GOT3 (cell line): ENCODE results near the gene C16orf96.

ENCODE experiments used
- DNase-seq: peaks from one replicate; lab custom pipeline; 2025; ENCODE audit warnings: mixed read lengths; lab: John Stamatoyannopoulos, UW

The C16orf96 gene

DNA sequence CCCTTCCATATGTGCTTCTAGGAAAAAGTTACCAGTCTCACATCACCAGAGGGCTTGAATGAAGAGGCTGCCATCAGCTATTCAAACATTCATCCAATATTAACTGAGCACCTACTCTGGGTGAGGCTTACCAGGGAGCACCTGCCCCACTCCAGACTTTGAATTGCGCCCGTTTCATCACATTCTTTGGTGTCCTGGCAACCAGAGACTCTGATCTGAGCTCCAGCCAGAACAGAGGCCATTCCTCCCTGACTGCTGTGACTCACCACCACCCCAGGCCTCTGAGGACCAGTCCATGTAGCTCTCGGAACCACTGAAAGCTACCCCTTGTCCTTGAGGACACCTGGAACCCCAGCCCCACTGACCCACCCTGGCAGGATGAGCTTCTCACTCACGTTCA lies at the start of gene C16orf96:
TSS of gene C16orf96 (plus strand) at position 229 of the 400 bp plus-strand sequence. CDS start at position 379, 150 bp downstream.
- no peak for DNase-seq

DNA sequence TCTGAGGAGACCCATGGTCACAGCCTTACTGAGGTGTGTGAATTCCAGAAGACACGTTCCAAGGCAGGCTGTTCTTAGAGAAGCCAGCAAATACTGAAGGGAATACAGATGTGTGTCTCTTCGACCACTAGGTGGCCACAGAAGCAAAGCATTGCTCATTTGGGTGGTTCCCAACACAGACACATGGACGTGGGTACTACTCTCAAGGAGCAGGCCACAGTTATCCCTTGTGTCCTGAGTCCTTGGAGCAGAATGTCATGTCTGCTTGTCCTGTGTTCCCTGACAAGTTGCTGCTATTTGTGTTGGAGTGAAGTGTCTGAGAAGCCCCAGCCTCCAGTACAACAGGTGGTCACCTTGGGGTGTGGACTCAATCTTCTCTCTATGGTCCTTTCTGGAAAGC lies 49.7 kb upstream of the C16orf96 start:
- no peak for DNase-seq

- no peak for DNase-seq
Observed at GRCh38 chr16:4507588-4508345, 48.4 kb upstream of the C16orf96 start.

DNA sequence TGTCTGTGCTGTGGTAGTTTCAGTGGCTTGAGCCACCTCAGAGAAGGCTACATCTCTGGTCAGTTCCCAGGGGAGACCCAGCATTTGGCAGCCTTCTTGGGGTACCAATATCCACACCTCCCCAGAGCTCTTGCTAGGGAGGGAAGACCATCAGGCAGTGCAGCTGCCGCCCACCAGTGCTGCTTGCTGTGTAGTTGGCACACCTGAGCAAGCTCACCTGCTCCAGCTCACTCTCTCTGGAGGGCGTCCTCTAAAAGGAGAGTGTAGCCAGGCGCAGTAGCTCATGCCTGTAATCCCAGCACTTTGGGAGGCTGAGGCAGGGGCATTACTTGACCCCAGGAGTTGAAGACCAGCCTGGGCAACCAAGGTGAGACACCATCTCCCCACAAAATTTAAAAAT lies 47.3 kb upstream of the C16orf96 start:
- no peak for DNase-seq

DNA sequence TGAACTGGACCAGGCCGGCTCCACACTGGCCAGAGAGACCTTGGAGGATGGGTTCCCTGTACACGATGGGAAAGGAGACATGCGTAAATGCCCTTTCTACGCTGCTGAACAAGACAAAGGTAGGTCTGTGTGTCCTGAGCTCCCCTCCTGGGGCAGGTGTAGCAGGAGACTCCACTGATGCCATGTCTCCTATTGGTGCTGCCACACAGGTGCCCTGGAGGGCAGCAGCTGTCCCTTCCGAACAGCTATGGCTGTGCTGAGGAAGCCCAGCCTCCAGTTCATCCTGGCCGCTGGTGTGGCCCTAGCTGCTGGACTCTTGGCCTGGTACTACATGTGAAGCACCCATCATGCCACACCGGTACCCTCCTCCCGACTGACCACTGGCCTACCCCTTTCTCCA lies 46.7 kb upstream of the C16orf96 start:
- no peak for DNase-seq

- no peak for DNase-seq
Observed at GRCh38 chr16:4510131-4510530, 46.0 kb upstream of the C16orf96 start.

DNA sequence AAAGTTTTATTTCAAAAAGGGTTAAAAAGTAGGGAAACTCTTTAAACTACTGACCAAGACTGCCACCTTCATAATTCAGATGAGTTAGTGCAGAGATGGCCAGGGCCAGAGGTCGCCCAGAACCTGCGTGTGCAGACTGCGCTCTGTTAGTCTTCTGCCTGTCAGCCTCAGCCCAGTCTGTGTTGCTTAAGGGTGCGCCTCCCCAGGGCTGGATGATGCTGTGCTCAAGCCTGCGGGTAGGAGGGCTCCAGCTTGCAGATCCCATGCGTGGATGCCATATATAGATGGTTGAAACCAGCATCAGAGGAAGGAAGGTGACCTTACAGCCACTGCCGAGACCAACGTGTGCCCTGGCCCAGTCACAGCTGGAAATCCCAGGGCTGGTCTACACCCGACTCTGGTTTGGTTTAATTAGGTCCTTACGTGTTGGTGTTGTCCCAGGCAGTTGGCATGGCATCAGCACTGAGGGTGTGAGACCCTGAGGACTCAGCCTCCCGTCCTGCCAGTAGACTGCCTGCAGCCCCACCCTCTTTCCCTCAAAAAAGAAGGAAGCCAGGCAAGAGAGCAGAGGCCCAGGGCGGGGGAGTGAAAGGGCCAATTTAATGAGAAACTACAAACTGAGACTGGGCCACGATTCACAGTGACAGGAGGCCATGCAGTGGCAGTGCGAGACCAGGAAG lies 45.3 kb upstream of the C16orf96 start:
- DNase-seq = no peak

GRCh38 chr16:4511441-4512082 lies 44.6 kb upstream of the C16orf96 start:
- no peak for DNase-seq

GRCh38 chr16:4512473-4512872 lies 43.7 kb upstream of the C16orf96 start:
- no peak for DNase-seq

DNA sequence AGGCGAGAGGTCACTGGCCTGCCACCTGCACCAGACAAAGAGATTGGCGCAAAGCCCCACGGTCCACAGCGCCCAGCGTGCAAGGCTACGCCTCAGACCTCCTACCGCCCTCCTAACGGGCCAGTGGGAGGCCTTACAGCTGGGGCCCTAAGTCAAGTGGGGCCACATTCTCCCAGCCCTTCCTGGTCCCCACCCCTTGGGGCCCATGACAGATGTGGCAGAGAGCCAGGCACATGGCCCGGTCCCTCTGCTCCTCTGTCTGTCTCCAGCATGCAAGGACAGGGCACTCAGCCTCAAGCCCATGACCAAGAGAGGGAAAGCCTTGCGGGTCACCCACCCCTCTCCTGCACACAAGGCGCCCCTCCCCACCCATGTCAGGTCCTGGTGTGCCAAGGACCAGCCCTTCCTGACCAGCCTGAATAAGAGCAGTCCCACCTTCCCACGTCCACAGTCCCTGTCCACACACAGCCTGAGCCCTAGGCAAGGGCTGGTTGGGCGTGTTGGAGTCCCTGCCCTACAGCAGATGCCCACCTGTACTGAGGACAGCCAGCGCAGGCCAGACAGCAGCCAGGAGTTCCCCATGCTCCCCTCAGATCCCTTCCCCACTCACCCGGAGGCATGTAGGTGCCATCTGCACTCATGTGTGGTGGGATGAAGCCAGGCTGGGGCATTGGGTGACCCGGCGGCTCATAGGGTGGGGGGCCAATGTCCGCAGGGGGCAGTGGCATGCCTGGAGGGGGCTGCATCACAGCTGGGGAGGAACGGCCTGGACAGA lies 42.9 kb upstream of the C16orf96 start:
- no peak for DNase-seq

DNA sequence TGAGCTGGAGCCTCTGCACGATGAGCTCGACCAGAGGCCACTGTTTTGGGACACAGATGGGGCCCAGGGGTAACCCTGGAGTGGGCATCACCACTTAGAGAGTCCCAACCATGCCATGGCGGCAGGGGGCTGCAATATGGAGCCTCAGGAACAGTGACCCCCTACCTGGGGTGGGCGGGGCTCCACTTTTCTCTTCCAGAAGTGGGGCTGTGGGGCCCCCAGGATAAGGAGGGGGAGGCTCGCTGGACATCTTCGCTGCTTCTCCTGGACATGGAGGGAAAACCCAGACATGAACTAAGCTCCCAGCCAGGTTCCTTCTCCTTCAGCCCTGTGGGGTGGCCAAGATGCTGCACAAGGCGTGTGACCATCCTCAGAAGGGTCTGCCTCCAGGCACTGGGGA lies 42.3 kb upstream of the C16orf96 start:
- DNase-seq = no peak

- no peak for DNase-seq
Observed at GRCh38 chr16:4514606-4515005, 41.5 kb upstream of the C16orf96 start.

GRCh38 chr16:4515611-4516233 lies 40.4 kb upstream of the C16orf96 start:
- no peak for DNase-seq

- no peak for DNase-seq
Observed at GRCh38 chr16:4517812-4518680, 38.1 kb upstream of the C16orf96 start.

GRCh38 chr16:4519274-4520058 lies 36.7 kb upstream of the C16orf96 start:
- DNase-seq = no peak

- no peak for DNase-seq
Observed at GRCh38 chr16:4520913-4521312, 35.2 kb upstream of the C16orf96 start.

- DNase-seq = no peak
Observed at GRCh38 chr16:4522051-4522581, 34.0 kb upstream of the C16orf96 start.

- no peak for DNase-seq
Observed at GRCh38 chr16:4523686-4524085, 32.5 kb upstream of the C16orf96 start.

DNA sequence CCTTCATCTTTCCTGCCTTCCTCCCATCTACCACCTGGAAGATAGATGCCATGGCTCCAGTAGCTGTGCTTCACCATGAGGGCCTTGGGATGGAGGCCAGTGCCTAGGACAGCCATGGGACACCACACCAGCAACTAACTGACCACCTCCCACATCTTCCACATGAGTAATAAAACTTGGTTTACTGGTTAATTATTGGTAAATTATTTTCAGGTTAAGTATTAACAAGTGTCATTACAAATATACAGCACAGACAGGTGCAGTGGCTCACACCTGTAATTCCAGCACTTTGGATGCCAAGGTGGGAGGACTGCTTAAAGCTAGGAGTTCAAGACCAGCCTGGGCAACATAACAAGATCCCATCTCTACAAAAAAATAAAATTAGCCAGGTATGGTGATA lies 31.6 kb upstream of the C16orf96 start:
- DNase-seq = no peak

DNA sequence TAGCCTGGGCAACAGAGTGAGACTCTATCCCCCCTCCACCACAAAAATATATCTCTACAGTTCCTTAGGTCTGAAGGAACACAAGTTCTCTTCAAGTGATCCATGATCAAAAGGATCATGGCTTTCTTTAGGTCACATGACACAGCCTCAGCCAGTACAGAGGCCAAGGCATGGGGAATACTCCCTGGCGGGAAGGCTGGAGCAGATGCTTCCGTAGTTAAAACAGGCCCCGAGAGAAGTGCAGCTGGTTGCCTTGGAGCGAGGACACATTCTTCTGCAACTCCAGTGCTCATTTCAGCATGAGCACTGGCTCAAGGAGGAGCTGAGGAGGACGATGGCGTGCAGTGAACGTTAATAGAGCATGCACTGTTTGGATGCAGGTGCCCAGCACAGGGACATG lies 31.1 kb upstream of the C16orf96 start:
- no peak for DNase-seq
